Stimulated activated CD4-positive, alpha-beta T cell treated with anti-CD3 and anti-CD28 coated beads, Interleukin-2, amount 100 ng/mL, for 24 hours (primary cell): ENCODE data around the gene BUD31.
"Not testable (repeated sequence)": the region's sequence is repeated elsewhere in the genome, so short reads cannot be mapped to it uniquely, and the experiment has no call there.

Experiments used
- DNase-seq, 2 donors: peaks; one replicate each; pipeline ENCODE4 v3.0.0-alpha.2; 2020

The BUD31 gene

GRCh38 chr7:99380823-99381663 is 27.7 kb upstream of the BUD31 start:
- peak; percentile 86 to 89 for DNase-seq

- DNase-seq, result no peak
Measured at GRCh38 chr7:99381664-99382075, 27.1 kb upstream of the BUD31 start.

- no peak for DNase-seq
Measured at GRCh38 chr7:99383203-99383602, 25.6 kb upstream of the BUD31 start.

GRCh38 chr7:99383791-99384370 is 24.9 kb upstream of the BUD31 start:
- DNase-seq, result no peak

GRCh38 chr7:99384523-99384922 is 24.2 kb upstream of the BUD31 start:
- no peak for DNase-seq

GRCh38 chr7:99385564-99385963 is 23.2 kb upstream of the BUD31 start:
- DNase-seq, result no peak

- no peak for DNase-seq
Measured at GRCh38 chr7:99386584-99387238, 22.1 kb upstream of the BUD31 start.

- not testable (repeated sequence) for DNase-seq
Measured at GRCh38 chr7:99387239-99387635, 21.5 kb upstream of the BUD31 start.

- DNase-seq, result no peak
Measured at GRCh38 chr7:99387912-99388311, 20.9 kb upstream of the BUD31 start.

- no peak for DNase-seq
Measured at GRCh38 chr7:99389772-99390171, 19.0 kb upstream of the BUD31 start.

GRCh38 chr7:99390941-99391602 is 17.7 kb upstream of the BUD31 start:
- DNase-seq, result no peak

GRCh38 chr7:99392046-99392445 is 16.7 kb upstream of the BUD31 start:
- no peak for DNase-seq

GRCh38 chr7:99392659-99393354 is 16.0 kb upstream of the BUD31 start:
- DNase-seq, result peak; percentile 78 to 82

- no peak for DNase-seq
Measured at GRCh38 chr7:99393355-99394187, 15.2 kb upstream of the BUD31 start.

- DNase-seq, result no peak
Measured at GRCh38 chr7:99394188-99394502, 14.6 kb upstream of the BUD31 start.

- no peak for DNase-seq
Measured at GRCh38 chr7:99395616-99396327, 13.0 kb upstream of the BUD31 start.

- no peak for DNase-seq
Measured at GRCh38 chr7:99396418-99397296, 12.1 kb upstream of the BUD31 start.

GRCh38 chr7:99397297-99397983 is 11.3 kb upstream of the BUD31 start:
- no peak for DNase-seq

- DNase-seq, result no peak
Measured at GRCh38 chr7:99398891-99399445, 9.8 kb upstream of the BUD31 start.
